Fibroblast of villous mesenchyme (primary cell): ENCODE data around the gene LNPEP. TPM values are rescaled to one million over a fixed set of nuclear protein-coding genes. Genes with fewer than 3 reads are reported as not detected.

Experiments used
- DNase-seq: peaks from one replicate; pipeline ENCODE4 v3.0.0-alpha.2; 2010; ENCODE audit warnings: low read depth
- H3K4me3 ChIP-seq: 2 replicates; pipeline ENCODE4 v1.5.1; 2011; ENCODE audit warnings: low read depth, mild to moderate bottlenecking, low read length
- total RNA-seq: library from RNA; depleted of rRNA; stranded (reverse); fragments of >200 nt; gene quantifications from 2 replicates; pipeline ENCODE4 v1.2.3, GENCODE V29; 2012
- TF ChIP-seq, protein P1 (sequence below): IDR thresholded peaks from 2 replicates; pipeline ENCODE4 v1.5.1; 2012; ENCODE audit warnings: low read depth, mild to moderate bottlenecking, low read length; ENCODE audit not compliant: insufficient read depth

Gene LNPEP
- total RNA-seq, 1 donor: 42.7 TPM

DNA sequence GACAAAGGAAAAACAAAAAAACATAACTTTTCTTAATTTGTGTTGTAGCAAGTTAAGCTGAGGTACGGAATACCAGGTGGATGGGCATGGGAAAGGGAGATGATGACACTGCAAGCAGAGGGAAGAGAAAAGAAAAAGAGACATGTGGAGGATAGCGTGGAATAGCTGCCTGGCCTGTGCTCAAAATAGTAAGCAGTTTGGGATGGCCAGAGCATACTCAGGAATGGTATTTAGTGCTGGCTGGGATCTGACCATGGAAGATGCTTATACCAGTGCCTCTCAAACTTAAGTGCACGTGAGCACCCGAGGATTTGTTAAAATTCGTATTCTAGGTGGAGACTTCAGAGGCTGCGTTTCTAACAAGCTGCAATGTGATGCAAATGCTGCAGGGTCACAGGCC lies 41.3 kb downstream of the LNPEP start:
- TF ChIP-seq, protein P1, sequence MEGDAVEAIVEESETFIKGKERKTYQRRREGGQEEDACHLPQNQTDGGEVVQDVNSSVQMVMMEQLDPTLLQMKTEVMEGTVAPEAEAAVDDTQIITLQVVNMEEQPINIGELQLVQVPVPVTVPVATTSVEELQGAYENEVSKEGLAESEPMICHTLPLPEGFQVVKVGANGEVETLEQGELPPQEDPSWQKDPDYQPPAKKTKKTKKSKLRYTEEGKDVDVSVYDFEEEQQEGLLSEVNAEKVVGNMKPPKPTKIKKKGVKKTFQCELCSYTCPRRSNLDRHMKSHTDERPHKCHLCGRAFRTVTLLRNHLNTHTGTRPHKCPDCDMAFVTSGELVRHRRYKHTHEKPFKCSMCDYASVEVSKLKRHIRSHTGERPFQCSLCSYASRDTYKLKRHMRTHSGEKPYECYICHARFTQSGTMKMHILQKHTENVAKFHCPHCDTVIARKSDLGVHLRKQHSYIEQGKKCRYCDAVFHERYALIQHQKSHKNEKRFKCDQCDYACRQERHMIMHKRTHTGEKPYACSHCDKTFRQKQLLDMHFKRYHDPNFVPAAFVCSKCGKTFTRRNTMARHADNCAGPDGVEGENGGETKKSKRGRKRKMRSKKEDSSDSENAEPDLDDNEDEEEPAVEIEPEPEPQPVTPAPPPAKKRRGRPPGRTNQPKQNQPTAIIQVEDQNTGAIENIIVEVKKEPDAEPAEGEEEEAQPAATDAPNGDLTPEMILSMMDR: no peak

DNA sequence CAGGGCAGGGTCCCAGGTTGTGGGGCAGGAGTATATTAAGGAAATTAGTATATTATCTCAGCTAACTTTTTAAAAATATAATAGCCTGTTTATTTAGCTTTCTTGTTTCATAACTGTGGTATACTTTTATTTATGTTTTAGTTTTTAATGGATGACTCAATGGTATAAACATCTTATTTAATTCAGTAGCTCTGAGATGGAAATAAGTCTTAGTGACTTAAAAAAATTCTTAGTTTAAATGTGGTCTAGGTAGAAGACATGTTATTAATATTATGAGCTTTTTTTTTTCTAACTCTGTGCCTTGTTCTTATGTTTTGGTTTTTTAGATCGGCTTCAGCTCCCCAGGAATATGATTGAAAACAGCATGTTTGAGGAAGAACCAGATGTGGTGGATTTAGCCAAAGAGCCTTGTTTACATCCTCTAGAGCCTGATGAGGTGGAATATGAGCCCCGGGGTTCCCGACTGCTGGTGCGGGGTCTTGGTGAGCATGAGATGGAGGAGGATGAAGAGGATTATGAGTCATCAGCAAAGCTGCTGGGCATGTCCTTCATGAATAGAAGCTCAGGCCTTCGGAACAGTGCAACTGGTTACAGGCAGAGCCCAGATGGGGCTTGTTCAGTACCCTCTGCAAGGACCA lies 43.1 kb downstream of the LNPEP start:
- TF ChIP-seq, protein P1: no peak
- DNase-seq: peak; percentile 88
- no peak overlapping the region for H3K4me3 ChIP-seq

More for the DNA sequence above, 41.3 kb downstream of the LNPEP start:
- H3K4me3 ChIP-seq: no peak overlapping the region
- no peak for DNase-seq

DNA sequence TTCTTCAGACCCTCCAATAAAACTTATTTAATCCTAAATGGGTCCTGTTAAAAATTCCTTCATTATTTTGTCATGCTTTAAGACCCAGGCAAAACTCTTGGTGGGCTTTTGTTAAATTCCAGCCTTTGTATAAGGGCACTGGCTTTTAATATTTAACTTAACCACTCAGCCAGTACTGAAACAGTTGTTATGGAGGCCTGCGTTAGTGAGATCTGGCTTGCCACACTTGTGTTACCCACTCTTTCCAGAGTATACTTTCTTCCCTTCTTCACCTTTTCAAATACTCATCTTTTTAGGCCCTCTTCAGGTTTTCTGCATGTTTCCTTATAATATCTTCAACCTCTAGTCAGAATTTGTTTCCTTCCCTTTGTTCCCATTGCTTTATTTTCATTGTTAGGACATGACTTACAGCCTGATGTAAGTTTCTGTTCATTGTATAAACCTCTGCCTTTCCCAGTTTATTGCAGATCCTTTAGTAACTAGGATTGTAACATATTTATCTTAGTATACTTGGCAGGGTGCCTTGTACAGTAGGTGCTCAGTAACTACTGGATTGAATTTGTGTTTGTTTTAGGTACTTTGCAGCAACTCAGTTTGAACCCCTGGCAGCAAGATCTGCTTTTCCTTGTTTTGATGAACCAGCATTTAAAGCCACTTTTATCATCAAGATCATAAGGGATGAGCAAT lies 48.8 kb downstream of the LNPEP start:
- TF ChIP-seq, protein P1: no peak
- H3K4me3 ChIP-seq: no peak overlapping the region
- peak; percentile 69 for DNase-seq

DNA sequence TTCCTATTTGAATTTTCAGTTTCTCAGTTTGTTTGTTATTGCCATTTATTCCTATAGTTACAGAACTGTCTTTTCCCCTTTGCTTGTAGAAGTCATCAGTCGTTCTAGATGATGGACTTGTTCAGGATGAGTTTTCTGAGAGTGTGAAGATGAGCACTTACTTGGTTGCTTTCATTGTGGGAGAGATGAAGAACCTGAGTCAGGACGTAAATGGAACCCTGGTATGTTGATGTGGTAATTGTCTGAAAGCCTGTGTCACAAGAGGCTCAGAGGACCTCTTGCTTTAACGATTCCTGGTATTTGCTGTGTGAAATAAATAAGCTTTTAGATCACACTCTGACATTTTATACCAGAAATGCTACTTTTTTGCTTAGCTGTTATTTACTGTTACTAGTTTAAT lies 50.6 kb downstream of the LNPEP start:
- TF ChIP-seq, protein P1: no peak
- H3K4me3 ChIP-seq: no peak overlapping the region
- DNase-seq: no peak

DNA sequence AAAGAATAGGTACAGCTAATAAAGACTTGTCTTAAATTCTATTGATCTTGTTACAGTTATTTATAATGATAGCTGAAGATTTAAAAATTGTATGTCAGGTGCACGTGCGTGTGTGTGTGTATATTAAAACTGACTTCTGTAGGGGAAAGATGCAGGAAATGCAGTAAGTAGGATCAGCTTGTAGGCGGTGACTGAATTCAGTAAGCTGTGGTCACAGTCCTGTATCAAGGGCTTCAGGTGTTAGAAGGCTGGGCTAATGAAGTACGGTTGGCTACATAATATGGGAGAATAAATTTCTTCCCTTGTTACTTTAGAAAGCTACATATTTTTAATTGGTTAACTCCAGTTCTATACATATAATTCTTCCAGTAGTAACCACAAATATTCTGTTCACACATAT lies 54.2 kb downstream of the LNPEP start:
- no peak overlapping the region for H3K4me3 ChIP-seq
- TF ChIP-seq, protein P1: no peak
- no peak for DNase-seq

DNA sequence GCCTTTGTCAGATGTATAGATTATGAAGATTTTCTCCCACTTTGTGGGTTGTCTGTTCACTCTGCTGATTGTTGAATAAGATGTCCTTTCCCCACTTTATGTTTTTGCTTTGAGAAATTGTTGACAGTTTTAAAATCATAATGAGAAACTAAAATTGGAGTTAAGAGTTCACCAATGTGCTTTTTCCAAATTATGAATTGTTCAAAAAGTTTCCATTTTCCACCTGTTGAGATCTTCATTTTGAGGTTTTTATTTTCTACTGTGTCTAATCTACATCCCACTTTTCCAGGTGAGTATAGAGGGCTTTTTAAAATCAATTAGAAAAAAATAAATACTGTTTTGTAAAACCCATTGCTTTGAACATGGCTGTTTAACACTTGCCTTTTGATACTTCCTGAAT lies 55.8 kb downstream of the LNPEP start:
- H3K4me3 ChIP-seq: no peak overlapping the region
- no peak for DNase-seq
- TF ChIP-seq, protein P1: no peak
